ENCODE measurements around the gene GLCE.

GLCE gene

DNA sequence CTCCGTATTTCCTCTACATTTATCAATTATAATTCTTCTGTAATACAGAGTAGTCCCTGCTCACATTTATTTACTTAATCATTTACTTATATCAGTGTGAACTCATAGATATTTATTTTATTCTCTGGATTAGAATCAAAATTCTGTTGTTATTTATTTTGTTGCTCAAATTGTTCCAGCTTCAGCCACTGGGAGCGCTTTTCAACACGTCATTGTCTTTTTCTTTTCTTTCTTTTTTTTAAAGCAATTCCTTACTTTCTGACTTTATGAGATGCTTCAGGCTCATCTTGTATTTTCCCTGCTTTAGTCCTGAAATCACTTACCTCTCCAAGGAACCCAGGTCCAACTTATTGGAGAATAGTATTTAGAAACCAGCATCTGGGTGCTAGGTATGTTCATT, 53.4 kb downstream of the GLCE start:
- Histone ChIP-seq H3K36me3 (ENCODE audit: control insufficient read depth in 1 of 2, insufficient read depth in 2 of 2, low read length in 2 of 2) (no peaks in the 10 kb centered on the region), H3K4ac (ENCODE audit: low read depth, low read length) (no peak overlapping the region), H2AFZ (ENCODE audit: insufficient read depth, low read length, poor library complexity) (no peak overlapping the region), H2AK5ac (ENCODE audit: low read length) (no peak overlapping the region), H3K4me1 (ENCODE audit: control insufficient read depth in 1 of 2, insufficient read depth in 2 of 2, low read length in 2 of 2) (no peaks in the 10 kb centered on the region), H2BK120ac (ENCODE audit: insufficient read depth, low read length, poor library complexity) (no peak overlapping the region), H3K9ac (ENCODE audit: low read length) (no peak overlapping the region), H3K27ac (ENCODE audit: low read depth, low read length) (no peak overlapping the region), H3K9me3 (ENCODE audit: insufficient read depth, low read depth, low read length) (no peaks in the 10 kb centered on the region), H2BK5ac (ENCODE audit: low read depth, low read length, poor library complexity) (no peak overlapping the region), H3K14ac (ENCODE audit: low read length) (no peak overlapping the region), H3K79me2 (ENCODE audit: control insufficient read depth, insufficient read depth, low read length, poor library complexity) (peaks cover 1% of the 10 kb centered on the region), H3K4me2 (ENCODE audit: low read length) (no peak overlapping the region), H3K18ac (ENCODE audit: low read length) (no peak overlapping the region), H3K4me3 (ENCODE audit: low read depth, low read length) (no peak overlapping the region), H2BK12ac (ENCODE audit: low read length) (no peak overlapping the region), H4K12ac (ENCODE audit: low read depth, low read length) (no peak overlapping the region), H3K79me1 (ENCODE audit: low read length) (no peaks in the 10 kb centered on the region), H3K27me3 (ENCODE audit: insufficient read depth, low read length) (no peaks in the 10 kb centered on the region), H4K8ac (ENCODE audit: low read depth, low read length) (no peak overlapping the region), H3K23ac (ENCODE audit: low read length) (no peak overlapping the region), H4K91ac (ENCODE audit: low read depth, low read length) (no peak overlapping the region)
- no CpG with 5 or more reads among the region's 3 CpGs for WGBS (ENCODE audit: extremely low coverage, insufficient coverage, insufficient read length)
- DNase-seq = no peak

DNA sequence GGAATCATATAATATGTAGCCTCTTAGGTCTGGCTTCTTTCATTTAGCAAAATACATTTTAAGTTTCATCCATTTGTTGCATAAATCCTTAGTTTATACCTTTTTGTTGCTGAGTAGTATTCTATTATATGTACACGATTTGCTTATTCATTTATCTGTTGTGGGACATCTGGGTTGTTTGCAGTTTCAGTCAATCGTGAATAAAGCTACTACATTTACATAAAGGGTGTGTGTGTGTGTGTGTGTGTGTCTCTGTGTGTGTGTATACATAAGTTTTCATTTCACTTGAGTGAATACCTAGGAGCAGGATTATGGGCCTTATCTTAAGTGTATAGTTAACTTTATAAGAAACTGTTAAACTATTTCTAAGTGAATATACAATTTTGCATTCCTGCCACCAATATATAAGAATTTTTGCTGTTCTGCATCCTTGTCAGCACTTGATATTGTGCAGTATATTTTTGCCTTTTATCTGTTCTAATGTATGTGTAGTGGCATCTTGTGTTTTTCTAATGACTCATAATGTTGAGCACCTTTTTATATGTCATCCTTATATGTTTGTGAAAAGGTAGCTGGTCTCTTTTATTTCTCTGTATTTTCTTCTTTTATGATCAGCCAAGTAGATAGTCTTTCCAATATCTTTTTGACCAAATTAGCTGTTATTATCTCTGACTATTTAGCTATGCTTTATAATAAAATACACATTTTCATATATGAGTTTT, 55.0 kb downstream of the GLCE start:
- no CpG with 5 or more reads among the region's 2 CpGs for WGBS (ENCODE audit: extremely low coverage, insufficient coverage, insufficient read length)
- no peak overlapping the region for H2BK5ac ChIP-seq (ENCODE audit: low read depth, low read length, poor library complexity)
- no peak overlapping the region for H3K4ac ChIP-seq (ENCODE audit: low read depth, low read length)
- DNase-seq = no peak
- no peaks in the 10 kb centered on the region for H3K27me3 ChIP-seq (ENCODE audit: insufficient read depth, low read length)
- H3K9ac ChIP-seq (ENCODE audit: low read length) = no peak overlapping the region
- no peak overlapping the region for H2AFZ ChIP-seq (ENCODE audit: insufficient read depth, low read length, poor library complexity)
- no peak overlapping the region for H4K12ac ChIP-seq (ENCODE audit: low read depth, low read length)
- H3K27ac ChIP-seq (ENCODE audit: low read depth, low read length) = no peak overlapping the region
- no peak overlapping the region for H3K14ac ChIP-seq (ENCODE audit: low read length)
- no peaks in the 10 kb centered on the region for H3K36me3 ChIP-seq (ENCODE audit: control insufficient read depth in 1 of 2, insufficient read depth in 2 of 2, low read length in 2 of 2)
- H3K23ac ChIP-seq (ENCODE audit: low read length) = no peak overlapping the region
- no peak overlapping the region for H4K8ac ChIP-seq (ENCODE audit: low read depth, low read length)
- H3K79me2 ChIP-seq (ENCODE audit: control insufficient read depth, insufficient read depth, low read length, poor library complexity) = no peaks in the 10 kb centered on the region
- no peak overlapping the region for H2BK120ac ChIP-seq (ENCODE audit: insufficient read depth, low read length, poor library complexity)
- no peak overlapping the region for H3K18ac ChIP-seq (ENCODE audit: low read length)
- H2BK12ac ChIP-seq (ENCODE audit: low read length) = no peak overlapping the region
- H3K9me3 ChIP-seq (ENCODE audit: insufficient read depth, low read depth, low read length) = no peaks in the 10 kb centered on the region
- H2AK5ac ChIP-seq (ENCODE audit: low read length) = no peak overlapping the region
- no peaks in the 10 kb centered on the region for H3K4me1 ChIP-seq (ENCODE audit: control insufficient read depth in 1 of 2, insufficient read depth in 2 of 2, low read length in 2 of 2)
- no peak overlapping the region for H3K4me3 ChIP-seq (ENCODE audit: low read depth, low read length)
- no peak overlapping the region for H4K91ac ChIP-seq (ENCODE audit: low read depth, low read length)
- H3K79me1 ChIP-seq (ENCODE audit: low read length) = no peaks in the 10 kb centered on the region
- no peak overlapping the region for H3K4me2 ChIP-seq (ENCODE audit: low read length)

DNA sequence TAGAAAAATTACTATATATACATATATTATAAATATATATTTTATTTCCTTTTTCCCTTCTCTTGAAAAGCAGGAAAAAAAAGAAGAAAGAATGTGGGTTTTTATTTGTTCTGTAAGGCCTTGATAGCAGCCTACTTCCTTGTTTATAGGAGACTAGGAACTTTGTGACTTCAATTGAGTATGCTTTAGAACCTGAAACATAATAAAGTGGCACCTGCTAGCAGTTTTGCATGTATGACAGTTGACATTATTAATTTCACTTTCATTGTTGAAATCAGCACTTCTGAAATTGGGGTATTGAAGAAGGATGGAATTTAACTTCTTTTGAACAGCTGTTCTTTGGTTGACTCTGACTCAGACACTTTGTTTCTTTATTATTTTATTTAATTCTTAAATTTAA, 56.9 kb downstream of the GLCE start:
- Histone ChIP-seq H4K91ac (ENCODE audit: low read depth, low read length) (no peak overlapping the region), H3K18ac (ENCODE audit: low read length) (no peak overlapping the region), H2BK12ac (ENCODE audit: low read length) (no peak overlapping the region), H2BK5ac (ENCODE audit: low read depth, low read length, poor library complexity) (no peak overlapping the region), H3K79me1 (ENCODE audit: low read length) (no peaks in the 10 kb centered on the region), H3K79me2 (ENCODE audit: control insufficient read depth, insufficient read depth, low read length, poor library complexity) (no peaks in the 10 kb centered on the region), H3K9me3 (ENCODE audit: insufficient read depth, low read depth, low read length) (no peaks in the 10 kb centered on the region), H3K14ac (ENCODE audit: low read length) (no peak overlapping the region), H3K4me1 (ENCODE audit: control insufficient read depth in 1 of 2, insufficient read depth in 2 of 2, low read length in 2 of 2) (no peaks in the 10 kb centered on the region), H4K8ac (ENCODE audit: low read depth, low read length) (no peak overlapping the region), H4K12ac (ENCODE audit: low read depth, low read length) (no peak overlapping the region), H3K9ac (ENCODE audit: low read length) (no peak overlapping the region), H3K27ac (ENCODE audit: low read depth, low read length) (no peak overlapping the region), H3K4me2 (ENCODE audit: low read length) (no peak overlapping the region), H3K27me3 (ENCODE audit: insufficient read depth, low read length) (no peaks in the 10 kb centered on the region), H2AK5ac (ENCODE audit: low read length) (no peak overlapping the region), H2BK120ac (ENCODE audit: insufficient read depth, low read length, poor library complexity) (no peak overlapping the region), H3K4me3 (ENCODE audit: low read depth, low read length) (no peak overlapping the region), H3K23ac (ENCODE audit: low read length) (no peak overlapping the region), H3K36me3 (ENCODE audit: control insufficient read depth in 1 of 2, insufficient read depth in 2 of 2, low read length in 2 of 2) (peaks cover 0 to 3% of the 10 kb centered on the region in 2 experiments), H2AFZ (ENCODE audit: insufficient read depth, low read length, poor library complexity) (no peak overlapping the region), H3K4ac (ENCODE audit: low read depth, low read length) (no peak overlapping the region)
- DNase-seq = no peak

DNA sequence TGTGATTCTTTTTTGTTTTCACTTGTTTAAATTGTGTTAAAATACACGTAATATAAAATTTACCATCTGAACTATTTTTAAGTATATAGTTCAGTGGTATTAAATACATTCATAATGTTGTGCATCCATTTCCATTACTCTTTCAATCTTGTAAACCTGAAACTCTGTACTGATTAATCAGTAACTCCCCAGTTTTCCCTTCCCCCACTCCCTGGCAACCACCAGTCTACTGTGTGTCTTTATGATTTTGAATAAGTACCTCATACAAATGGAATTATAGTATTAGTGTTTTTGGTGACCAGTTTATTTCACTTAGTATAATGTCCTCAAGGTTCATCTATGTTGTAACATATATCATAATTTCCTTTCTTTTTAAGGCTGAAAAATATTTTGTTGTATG, 59.3 kb downstream of the GLCE start:
- no peak overlapping the region for H2AK5ac ChIP-seq (ENCODE audit: low read length)
- peaks cover 3% of the 10 kb centered on the region in 2 experiments for H3K4me1 ChIP-seq (ENCODE audit: control insufficient read depth in 1 of 2, insufficient read depth in 2 of 2, low read length in 2 of 2)
- DNase-seq = no peak
- H3K27ac ChIP-seq (ENCODE audit: low read depth, low read length) = no peak overlapping the region
- H3K9me3 ChIP-seq (ENCODE audit: insufficient read depth, low read depth, low read length) = no peaks in the 10 kb centered on the region
- no peak overlapping the region for H3K23ac ChIP-seq (ENCODE audit: low read length)
- no peak overlapping the region for H3K9ac ChIP-seq (ENCODE audit: low read length)
- H4K8ac ChIP-seq (ENCODE audit: low read depth, low read length) = no peak overlapping the region
- H3K27me3 ChIP-seq (ENCODE audit: insufficient read depth, low read length) = no peaks in the 10 kb centered on the region
- H3K79me2 ChIP-seq (ENCODE audit: control insufficient read depth, insufficient read depth, low read length, poor library complexity) = no peaks in the 10 kb centered on the region
- H3K4me3 ChIP-seq (ENCODE audit: low read depth, low read length) = no peak overlapping the region
- WGBS (ENCODE audit: extremely low coverage, insufficient coverage, insufficient read length) = no CpG with 5 or more reads among the region's 1 CpG
- no peak overlapping the region for H3K4ac ChIP-seq (ENCODE audit: low read depth, low read length)
- H3K36me3 ChIP-seq (ENCODE audit: control insufficient read depth in 1 of 2, insufficient read depth in 2 of 2, low read length in 2 of 2) = peaks cover 0 to 3% of the 10 kb centered on the region in 2 experiments
- no peak overlapping the region for H2BK5ac ChIP-seq (ENCODE audit: low read depth, low read length, poor library complexity)
- H3K14ac ChIP-seq (ENCODE audit: low read length) = no peak overlapping the region
- H2AFZ ChIP-seq (ENCODE audit: insufficient read depth, low read length, poor library complexity) = no peak overlapping the region
- H2BK12ac ChIP-seq (ENCODE audit: low read length) = no peak overlapping the region
- no peak overlapping the region for H3K4me2 ChIP-seq (ENCODE audit: low read length)
- no peak overlapping the region for H4K12ac ChIP-seq (ENCODE audit: low read depth, low read length)
- H3K79me1 ChIP-seq (ENCODE audit: low read length) = no peaks in the 10 kb centered on the region
- H3K18ac ChIP-seq (ENCODE audit: low read length) = no peak overlapping the region
- H2BK120ac ChIP-seq (ENCODE audit: insufficient read depth, low read length, poor library complexity) = no peak overlapping the region
- no peak overlapping the region for H4K91ac ChIP-seq (ENCODE audit: low read depth, low read length)
